Mucosa of descending colon (tissue), 3 donors: ENCODE results near the gene EZR. TPM values are rescaled to one million over a fixed set of nuclear protein-coding genes. Genes with fewer than 3 reads are reported as not detected.

Experiments
- ATAC-seq: fragments of 200-7000 bp; cut with Tn5 transposase; one replicate; pipeline ENCODE4 v1.9.1; 2020; ENCODE audit warnings: mild to moderate bottlenecking, moderate library complexity
- DNase-seq, 3 donors: peaks; one replicate each; pipeline ENCODE4 v3.0.0-alpha.2; 2020
- H3K36me3 ChIP-seq: fragments of 200-600 bp; one replicate; pipeline ENCODE4 v1.8.0; 2021; ENCODE audit warnings: low read depth, mild to moderate bottlenecking
- H3K4me1 ChIP-seq: fragments of 200-600 bp; one replicate; pipeline ENCODE4 v1.8.0; 2021; ENCODE audit warnings: low read depth, mild to moderate bottlenecking
- H3K4me3 ChIP-seq: fragments of 200-600 bp; one replicate; pipeline ENCODE4 v1.8.0; 2021; ENCODE audit warnings: mild to moderate bottlenecking
- H3K9me3 ChIP-seq: fragments of 200-600 bp; one replicate; pipeline ENCODE4 v1.8.0; 2021; ENCODE audit warnings: mild to moderate bottlenecking
- CTCF ChIP-seq: fragments of 200-600 bp; IDR thresholded peaks from one replicate; pipeline ENCODE4 v1.8.0; 2022; ENCODE audit warnings: antibody characterized with exemption, mild to moderate bottlenecking
- intact Hi-C, 2 donors: fragments of 100-400 bp; cut with DNase I in 1 of 2; cut with micrococcal nuclease in 1 of 2; formaldehyde crosslinking; loops; one replicate each; pipeline versions ENCODE4 v1.11.0 to v1.11.1; 2022; cut with DNase I, micrococcal nuclease
- long read RNA-seq, 2 donors: library from polyadenylated mRNA; unstranded; transcript quantifications; one replicate each; pipeline ENCODE4 v2.0.0, GENCODE V29; 2019 to 2021
- total RNA-seq, 3 donors: library from RNA; stranded (reverse); fragmentation: NEBNext Ultra II Directional in 2 of 3; extraction: Animal tissue kit (Norgen Biotek cat#: 25700) in 2 of 3; gene quantifications; one replicate each; pipeline versions ENCODE4 v1.2.1 to v1.2.4, GENCODE V29; 2021 to 2023
- donor health status: DM: no; HTN: no; CAD: no; lungs with moderate emphysema.
- donor health status: DM: no; HTN: no; CAD: no.
- donor health status: DM: no; HTN: yes; CAD: no.

The EZR gene
- 100 to 1,000 TPM; 220 to 421 (median 334) TPM for total RNA-seq
- long read RNA-seq, donor 1, transcript EZR-201 (13 exons, 3,068 nt), result minor isoform, 132 of 489 reads
- long read RNA-seq, donor 1, transcript EZR-202 (14 exons, 3,096 nt), result major isoform, 290 of 489 reads
- long read RNA-seq, donor 1, partial matches to known transcripts, result 55 of 489 reads
- long read RNA-seq, donor 1, other reads (novel, unspliced or antisense), result 12 of 489 reads
- long read RNA-seq, donor 2, transcript EZR-202 (14 exons, 3,096 nt), result major isoform, 105 of 370 reads
- long read RNA-seq, donor 2, transcript EZR-201 (13 exons, 3,068 nt), result minor isoform, 65 of 370 reads
- long read RNA-seq, donor 2, partial matches to known transcripts, result 169 of 370 reads
- long read RNA-seq, donor 2, other reads (novel, unspliced or antisense), result 31 of 370 reads

GRCh38 chr6:158819213-158819976 lies at the start of gene EZR:
TSS of gene EZR (minus strand) at chr6:158819368. CDS start at chr6:158818093, 1,275 bp downstream.
- intact Hi-C loops, result no loop called here
- DNase-seq, result peak; percentile 89 to 94 (median 93)

GRCh38 chr6:158868122-158868480 lies 48.9 kb upstream of the EZR start:
- DNase-seq (no peak), ATAC-seq (no peak)
- intact Hi-C loops, result no loop called here

More at GRCh38 chr6:158819213-158819976, at the start of gene EZR:
- TF ChIP-seq CTCF, result no peak
- H3K9me3 ChIP-seq, result no peaks in the 10 kb centered on the region
- H3K36me3 ChIP-seq, result no peaks in the 10 kb centered on the region
- peak within 1 kb of the TSS; percentile 84 for H3K4me3 ChIP-seq
- H3K4me1 ChIP-seq, result peaks cover 12% of the 10 kb centered on the region
- peak; percentile 81 for ATAC-seq

GRCh38 chr6:158867381-158868121 lies 48.4 kb upstream of the EZR start:
- peak in 2 of 3 donors; percentile 39 to 40 for DNase-seq
- intact Hi-C loops, result no loop called here
- Histone ChIP-seq H3K4me3 (no peak overlapping the region), H3K9me3 (no peaks in the 10 kb centered on the region), H3K36me3 (no peaks in the 10 kb centered on the region), H3K4me1 (peaks cover 9% of the 10 kb centered on the region)
- peak; percentile 37 for ATAC-seq
- TF ChIP-seq CTCF, result no peak

More at GRCh38 chr6:158868122-158868480, 48.9 kb upstream of the EZR start:
- no peak for TF ChIP-seq CTCF
- Histone ChIP-seq H3K36me3 (no peaks in the 10 kb centered on the region), H3K4me1 (peaks cover 9% of the 10 kb centered on the region), H3K4me3 (no peak overlapping the region), H3K9me3 (no peaks in the 10 kb centered on the region)

GRCh38 chr6:158865769-158866168 lies 46.6 kb upstream of the EZR start:
- intact Hi-C loops, result no loop called here
- Histone ChIP-seq H3K4me1 (peaks cover 9% of the 10 kb centered on the region), H3K9me3 (no peaks in the 10 kb centered on the region), H3K4me3 (no peak overlapping the region), H3K36me3 (no peaks in the 10 kb centered on the region)
- TF ChIP-seq CTCF, result no peak
- DNase-seq, result no peak
- no peak for ATAC-seq

GRCh38 chr6:158863646-158864045 lies 44.5 kb upstream of the EZR start:
- Histone ChIP-seq H3K36me3 (no peaks in the 10 kb centered on the region), H3K4me3 (no peak overlapping the region), H3K9me3 (no peaks in the 10 kb centered on the region), H3K4me1 (no peaks in the 10 kb centered on the region)
- intact Hi-C loops, result no loop called here
- DNase-seq (no peak), ATAC-seq (no peak)
- TF ChIP-seq CTCF, result no peak
